ENCODE measurements around the gene MFSD11. TPM values are rescaled to one million over a fixed set of nuclear protein-coding genes. Genes with fewer than 3 reads are reported as not detected.

MFSD11 gene
- total RNA-seq, 1 experiment from 2014 or later, result 40.4 TPM

DNA sequence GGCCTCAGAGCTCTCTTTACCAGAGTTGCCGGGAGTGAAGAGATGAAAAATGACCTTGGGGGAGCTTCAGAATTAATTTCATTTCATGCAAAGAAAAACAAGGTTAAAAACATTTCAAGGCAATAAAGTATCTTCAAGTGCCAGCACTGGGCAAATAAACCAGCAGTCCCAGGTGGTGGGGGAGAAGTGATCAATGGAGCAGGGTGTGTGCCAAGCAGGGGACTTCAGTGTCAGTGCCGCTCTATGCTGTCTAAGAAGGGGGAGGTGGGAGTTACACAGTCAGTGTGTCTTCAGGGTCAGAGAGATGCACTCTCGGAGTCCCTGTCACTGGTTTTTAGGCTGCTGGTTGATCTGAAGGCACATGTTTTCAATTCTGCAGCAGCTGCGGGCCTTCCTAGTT, 73.0 kb downstream of the MFSD11 start:
- Mint-ChIP-seq H3K27me3 (ENCODE audit: insufficient read depth, unreplicated experiment) (no peaks in the 10 kb centered on the region), H3K4me3 (ENCODE audit: unreplicated experiment) (no peak overlapping the region), H3K27ac (ENCODE audit: unreplicated experiment) (no peak overlapping the region), H3K9me3 (ENCODE audit: unreplicated experiment) (no peaks in the 10 kb centered on the region), H3K36me3 (ENCODE audit: insufficient read depth, unreplicated experiment) (no peaks in the 10 kb centered on the region), H3K4me1 (ENCODE audit: low read depth, unreplicated experiment) (no peaks in the 10 kb centered on the region)
- Histone ChIP-seq H3K4me1 (no peaks in the 10 kb centered on the region), H3K4me3 (ENCODE audit: low read depth, low read length) (no peak overlapping the region), H3K27me3 (replicated peaks; ENCODE audit: control insufficient read depth, insufficient read depth, low read length) (no peaks in the 10 kb centered on the region), H3K9me3 (no peaks in the 10 kb centered on the region), H3K36me3 (ENCODE audit: control insufficient read depth, insufficient read depth, low read length) (no peaks in the 10 kb centered on the region)
- BruUV-seq (replicated peaks), result no TSS peak
- ChIA-PET CTCF (interaction anchor here (0.6 kb wide), 1 partner anchor 10 kb away, joined by 4 read pairs; no protein-coding TSS in a partner anchor), POLR2A (no interaction called here)
- intact Hi-C loops (cut with micrococcal nuclease; ENCODE audit: unreplicated experiment), result no loop called here
- TF ChIP-seq, protein P1, sequence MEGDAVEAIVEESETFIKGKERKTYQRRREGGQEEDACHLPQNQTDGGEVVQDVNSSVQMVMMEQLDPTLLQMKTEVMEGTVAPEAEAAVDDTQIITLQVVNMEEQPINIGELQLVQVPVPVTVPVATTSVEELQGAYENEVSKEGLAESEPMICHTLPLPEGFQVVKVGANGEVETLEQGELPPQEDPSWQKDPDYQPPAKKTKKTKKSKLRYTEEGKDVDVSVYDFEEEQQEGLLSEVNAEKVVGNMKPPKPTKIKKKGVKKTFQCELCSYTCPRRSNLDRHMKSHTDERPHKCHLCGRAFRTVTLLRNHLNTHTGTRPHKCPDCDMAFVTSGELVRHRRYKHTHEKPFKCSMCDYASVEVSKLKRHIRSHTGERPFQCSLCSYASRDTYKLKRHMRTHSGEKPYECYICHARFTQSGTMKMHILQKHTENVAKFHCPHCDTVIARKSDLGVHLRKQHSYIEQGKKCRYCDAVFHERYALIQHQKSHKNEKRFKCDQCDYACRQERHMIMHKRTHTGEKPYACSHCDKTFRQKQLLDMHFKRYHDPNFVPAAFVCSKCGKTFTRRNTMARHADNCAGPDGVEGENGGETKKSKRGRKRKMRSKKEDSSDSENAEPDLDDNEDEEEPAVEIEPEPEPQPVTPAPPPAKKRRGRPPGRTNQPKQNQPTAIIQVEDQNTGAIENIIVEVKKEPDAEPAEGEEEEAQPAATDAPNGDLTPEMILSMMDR (IDR thresholded peaks at IDR 0.05; ENCODE audit: insufficient read depth in 1 of 2, low read depth in 1 of 2, low read length in 1 of 2, severe bottlenecking in 1 of 2, unreplicated experiment in 1 of 2), result no peak
- no peak for DNase-seq

GRCh38 chr17:76811834-76812233, 73.9 kb downstream of the MFSD11 start:
- CTCF ChIA-PET, result interaction anchor here (0.6 to 0.7 kb wide), 3 partner anchors 11 to 244 kb away, joined by 3 to 4 read pairs (median 4); no protein-coding TSS in a partner anchor
- Histone ChIP-seq H3K9me3 (no peaks in the 10 kb centered on the region), H3K4me3 (ENCODE audit: low read depth, low read length) (no peak overlapping the region), H3K4me1 (no peaks in the 10 kb centered on the region), H3K27me3 (replicated peaks; ENCODE audit: control insufficient read depth, insufficient read depth, low read length) (no peaks in the 10 kb centered on the region), H3K36me3 (ENCODE audit: control insufficient read depth, insufficient read depth, low read length) (no peaks in the 10 kb centered on the region)
- no peaks in the 10 kb centered on the region for H3K36me3 Mint-ChIP-seq (ENCODE audit: insufficient read depth, unreplicated experiment)
- no peak overlapping the region for H3K27ac Mint-ChIP-seq (ENCODE audit: unreplicated experiment)
- BruUV-seq (replicated peaks), result no TSS peak
- no peaks in the 10 kb centered on the region for H3K4me1 Mint-ChIP-seq (ENCODE audit: low read depth, unreplicated experiment)
- POLR2A ChIA-PET, result no interaction called here
- no peak overlapping the region for H3K4me3 Mint-ChIP-seq (ENCODE audit: unreplicated experiment)
- no peaks in the 10 kb centered on the region for H3K9me3 Mint-ChIP-seq (ENCODE audit: unreplicated experiment)
- no peak for DNase-seq
- intact Hi-C loops (cut with micrococcal nuclease; ENCODE audit: unreplicated experiment), result no loop called here
- H3K27me3 Mint-ChIP-seq (ENCODE audit: insufficient read depth, unreplicated experiment), result no peaks in the 10 kb centered on the region
- TF ChIP-seq, protein P1 (IDR thresholded peaks at IDR 0.05; ENCODE audit: insufficient read depth in 1 of 2, low read depth in 1 of 2, low read length in 1 of 2, severe bottlenecking in 1 of 2, unreplicated experiment in 1 of 2), result no peak

DNA sequence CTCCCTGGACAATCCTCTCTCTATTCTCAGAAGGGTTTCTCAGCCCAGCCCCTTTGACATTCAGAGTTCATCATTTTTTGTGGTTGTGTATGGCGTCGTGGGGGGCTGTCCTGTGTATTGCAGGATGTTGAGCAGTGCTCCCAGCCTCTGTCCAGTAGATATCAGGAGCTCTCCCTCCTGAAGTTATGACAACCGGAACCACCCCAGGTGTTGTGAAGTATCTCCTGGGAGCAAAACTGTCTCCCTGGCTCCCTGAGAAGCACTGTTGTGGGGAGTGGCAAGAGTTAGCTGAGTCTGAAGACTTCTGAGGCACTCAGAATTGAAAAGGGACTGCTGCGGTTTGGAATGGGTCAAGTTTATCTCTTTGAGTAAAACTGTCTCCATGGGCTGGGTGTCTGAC, 74.3 kb downstream of the MFSD11 start:
- Histone ChIP-seq H3K27me3 (replicated peaks; ENCODE audit: control insufficient read depth, insufficient read depth, low read length) (no peaks in the 10 kb centered on the region), H3K36me3 (ENCODE audit: control insufficient read depth, insufficient read depth, low read length) (no peaks in the 10 kb centered on the region), H3K4me1 (no peaks in the 10 kb centered on the region), H3K9me3 (no peaks in the 10 kb centered on the region), H3K4me3 (ENCODE audit: low read depth, low read length) (no peak overlapping the region)
- intact Hi-C loops (cut with micrococcal nuclease; ENCODE audit: unreplicated experiment), result no loop called here
- H3K9me3 Mint-ChIP-seq (ENCODE audit: unreplicated experiment), result no peaks in the 10 kb centered on the region
- BruUV-seq (replicated peaks), result no TSS peak
- no peaks in the 10 kb centered on the region for H3K36me3 Mint-ChIP-seq (ENCODE audit: insufficient read depth, unreplicated experiment)
- POLR2A ChIA-PET, result no interaction called here
- no peak overlapping the region for H3K27ac Mint-ChIP-seq (ENCODE audit: unreplicated experiment)
- TF ChIP-seq, protein P1 (IDR thresholded peaks at IDR 0.05; ENCODE audit: insufficient read depth in 1 of 2, low read depth in 1 of 2, low read length in 1 of 2, severe bottlenecking in 1 of 2, unreplicated experiment in 1 of 2), result no peak
- no peak overlapping the region for H3K4me3 Mint-ChIP-seq (ENCODE audit: unreplicated experiment)
- CTCF ChIA-PET, result interaction anchor here (0.7 kb wide), 2 partner anchors 46 to 244 kb away, joined by 3 to 4 read pairs; no protein-coding TSS in a partner anchor
- no peaks in the 10 kb centered on the region for H3K4me1 Mint-ChIP-seq (ENCODE audit: low read depth, unreplicated experiment)
- H3K27me3 Mint-ChIP-seq (ENCODE audit: insufficient read depth, unreplicated experiment), result no peaks in the 10 kb centered on the region
- DNase-seq, result no peak
